Central memory CD4-positive, alpha-beta T cell (primary cell): ENCODE results near the gene ADAM21.
"Not testable (repeated sequence)": the region's sequence is repeated elsewhere in the genome, so short reads cannot be mapped to it uniquely, and the experiment has no call there.

ENCODE experiments used
- DNase-seq: peaks from one replicate; pipeline ENCODE4 v3.0.0; 2022
- total RNA-seq, 3 experiments: gene quantifications; one replicate each; lab custom pipeline; 2026; lab: John Stamatoyannopoulos, UW

ADAM21 gene
- 0.07 to 0.96 (median 0.11) reads per million in 3 experiments for total RNA-seq

DNA sequence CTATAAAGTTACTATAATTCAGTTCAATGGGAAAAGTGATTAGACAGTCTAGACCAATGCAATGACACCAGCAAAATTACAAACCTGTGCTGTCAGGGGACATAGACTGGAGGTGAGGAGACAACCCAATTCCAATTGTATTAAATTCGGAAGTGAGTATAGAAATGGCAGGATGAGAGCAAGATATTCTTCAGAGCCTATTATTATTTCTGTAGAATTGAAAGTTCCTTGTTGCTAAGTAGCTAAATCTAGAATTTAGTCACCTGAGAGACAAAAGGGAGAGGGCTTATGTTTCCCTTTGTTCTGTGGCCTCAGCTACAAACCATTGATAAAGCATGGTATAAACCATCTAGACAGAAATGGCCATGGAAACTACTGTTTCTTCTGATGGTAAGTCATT lies at the start of gene ADAM21:
ADAM21 (plus strand) TSS at position 301 of the 400 bp plus-strand sequence. CDS start 5,326 bp downstream, outside the sequence.
- DNase-seq = no peak

DNA sequence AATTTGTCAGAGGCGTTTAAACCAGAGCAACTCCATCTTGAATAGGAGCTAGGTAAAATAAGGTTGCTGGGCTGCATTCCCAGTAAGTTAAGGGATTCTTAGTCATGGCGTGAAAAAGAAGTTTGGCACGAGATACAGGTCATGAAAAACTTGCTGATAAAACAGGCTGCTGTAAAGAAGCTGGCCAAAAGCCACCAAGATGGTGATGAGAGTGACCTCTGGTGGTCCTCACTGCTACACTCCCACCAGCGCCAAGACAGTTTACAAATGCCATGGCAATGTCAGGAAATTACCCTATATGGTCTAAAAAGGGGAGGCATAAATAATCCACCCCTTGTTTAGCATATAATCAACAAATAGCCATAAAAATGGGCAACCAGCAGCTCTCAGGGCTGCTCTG lies 48.6 kb upstream of the ADAM21 start:
- DNase-seq = not testable (repeated sequence)

DNA sequence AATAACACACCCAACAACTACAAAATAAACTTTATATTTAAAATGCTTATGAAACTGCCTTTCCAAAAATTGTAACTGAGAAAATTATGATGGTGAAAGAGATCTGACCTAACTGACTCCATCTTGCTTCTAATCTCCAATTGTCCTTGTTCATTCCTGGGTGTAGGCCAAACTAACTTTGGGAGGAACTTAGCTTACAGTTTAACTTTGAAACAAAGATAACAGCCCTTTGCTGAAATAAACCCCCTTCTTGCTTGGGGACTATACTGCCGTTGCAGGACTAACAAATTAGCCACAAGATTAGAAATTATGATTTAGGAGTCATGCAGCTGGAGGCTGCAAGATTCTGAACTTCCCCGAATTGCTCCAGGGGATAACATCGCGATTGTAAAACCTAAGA lies 45.8 kb upstream of the ADAM21 start:
- DNase-seq = not testable (repeated sequence)

DNA sequence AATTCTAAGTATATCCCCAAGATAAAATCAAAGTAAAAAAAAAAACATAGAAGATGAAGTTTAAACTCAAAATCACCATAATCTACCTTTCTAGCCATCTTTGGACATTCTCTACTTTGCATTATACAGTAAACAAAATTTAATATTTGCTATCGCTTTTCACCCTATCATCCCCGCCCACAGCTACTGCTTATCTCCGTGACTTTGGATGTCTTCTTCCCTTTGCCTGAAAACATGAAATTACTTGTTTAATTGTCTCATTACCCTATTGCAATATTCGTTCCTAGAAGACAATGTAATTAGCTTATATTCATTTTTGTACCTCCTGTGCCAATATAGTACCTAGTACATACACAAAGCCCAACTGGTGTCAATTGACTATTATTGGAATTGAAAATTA lies 44.4 kb upstream of the ADAM21 start:
- DNase-seq = no peak

DNA sequence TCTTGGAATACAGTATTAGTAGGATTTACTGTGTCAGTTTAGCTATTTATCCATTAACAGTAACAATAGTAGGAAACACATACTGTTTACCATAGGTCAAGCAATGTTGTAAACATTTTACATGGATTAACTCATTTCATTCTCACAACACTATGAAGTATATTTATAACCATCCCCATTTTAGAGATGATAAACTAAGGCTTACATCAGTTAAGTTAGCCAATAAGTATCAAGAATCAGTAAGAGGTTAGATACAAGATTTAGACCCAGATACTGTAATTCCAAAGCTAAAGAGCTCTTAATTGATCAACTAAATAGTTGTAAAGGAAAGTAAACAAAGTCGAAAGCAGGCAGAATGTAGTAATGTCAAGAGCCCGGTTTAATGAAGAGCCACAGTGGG lies 36.2 kb upstream of the ADAM21 start:
- no peak for DNase-seq

DNA sequence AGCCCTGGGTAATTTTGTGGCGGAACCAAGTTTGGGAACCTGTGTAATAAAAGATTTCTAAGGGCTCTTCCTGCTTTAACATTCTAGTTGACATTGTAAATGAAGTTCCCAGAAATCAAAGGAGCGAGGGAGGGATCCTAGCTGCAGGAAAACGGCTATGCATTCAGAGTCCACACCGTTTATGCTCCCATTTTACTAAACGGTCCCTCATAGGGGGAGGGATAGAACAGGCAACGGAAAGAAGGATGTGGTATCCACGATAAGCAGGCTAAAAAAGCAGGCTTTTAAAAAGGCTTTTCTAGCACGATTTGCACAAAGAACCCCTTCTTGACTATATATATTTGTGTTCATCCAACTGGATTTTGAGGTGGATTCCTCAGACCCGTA lies 35.6 kb upstream of the ADAM21 start:
- DNase-seq = no peak

DNA sequence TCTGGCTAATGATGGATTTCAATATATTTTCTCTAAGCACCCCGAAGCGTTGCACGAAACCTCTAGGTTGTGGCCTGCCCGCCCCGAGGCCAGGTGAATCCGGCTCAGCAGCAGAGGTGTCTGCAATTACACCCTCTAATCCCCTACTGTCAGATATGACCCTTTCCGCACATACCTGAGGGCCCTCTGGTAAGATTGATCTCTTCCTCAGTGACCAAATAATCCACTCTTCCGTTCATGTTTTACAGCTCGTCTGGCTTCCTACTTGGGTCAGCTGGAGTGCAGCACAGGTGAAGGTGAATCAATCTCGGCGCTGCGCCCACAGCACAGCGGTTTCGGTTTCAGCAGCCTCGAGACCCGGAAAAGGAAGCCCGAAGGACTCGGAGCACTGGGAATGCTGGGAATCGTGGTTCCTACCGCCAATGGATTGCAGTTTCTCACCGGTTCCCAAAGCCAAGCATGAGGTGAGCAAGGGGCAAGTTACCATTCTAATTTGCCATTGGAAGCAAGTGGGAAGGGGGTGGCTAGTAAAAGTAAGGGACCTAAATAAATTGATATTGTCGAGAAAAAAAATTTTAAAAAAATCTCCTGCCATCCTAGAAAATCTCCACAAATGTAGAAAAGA lies 35.1 kb upstream of the ADAM21 start, which contains the start of gene SYNJ2BP:
SYNJ2BP (minus strand) TSS at position 366 of the 625 bp plus-strand sequence; CDS start at position 239, 127 bp downstream.
- peak; percentile 38 for DNase-seq

DNA sequence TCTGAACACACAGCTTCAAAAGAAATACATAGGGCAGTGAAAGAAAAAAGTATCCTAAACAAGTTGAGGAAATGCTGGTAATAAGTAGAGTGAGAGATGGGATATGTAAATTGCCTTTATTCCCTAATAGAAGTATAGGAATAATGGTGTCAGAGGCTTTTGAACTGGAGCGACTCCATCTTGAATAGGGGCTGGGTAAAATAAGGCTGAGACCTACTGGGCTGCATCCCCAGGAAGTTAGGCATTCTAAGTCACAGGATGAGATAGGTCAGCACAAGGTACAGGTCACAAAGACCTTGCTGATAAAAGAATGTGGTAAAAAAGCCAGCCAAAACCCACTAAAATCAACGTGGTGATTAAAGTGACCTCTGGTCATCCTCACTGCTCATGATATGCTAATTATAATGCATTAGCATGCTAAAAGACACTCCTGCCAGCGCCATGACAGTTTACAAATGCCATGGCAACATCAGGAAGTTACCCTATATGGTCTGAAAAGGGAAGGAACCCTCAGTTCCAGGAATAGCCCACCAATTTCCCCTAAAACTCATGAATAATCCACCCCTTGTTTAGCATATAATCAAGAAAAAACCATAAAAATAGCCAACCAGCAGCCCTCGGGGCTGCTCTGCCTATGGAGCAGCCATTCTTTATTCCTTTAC lies 32.6 kb upstream of the ADAM21 start:
- DNase-seq = not testable (repeated sequence)

DNA sequence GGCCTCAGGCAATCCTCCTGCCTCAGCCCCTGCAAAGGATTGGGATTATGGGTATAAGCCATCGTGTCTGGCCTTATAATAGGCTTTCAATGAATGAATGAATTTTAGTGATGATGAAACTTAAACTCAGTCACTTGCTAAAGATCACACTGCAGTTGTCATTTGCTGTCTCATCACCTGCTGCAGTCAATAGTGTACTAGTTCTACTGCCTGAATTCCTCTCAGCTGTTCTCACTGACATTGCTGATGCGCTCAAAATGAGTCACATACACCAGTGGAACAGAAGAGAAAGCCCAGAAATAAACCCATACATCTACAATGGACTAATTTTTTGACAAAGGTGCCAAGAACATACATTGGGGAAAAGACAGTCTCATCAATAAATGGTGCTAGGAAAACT lies 29.4 kb upstream of the ADAM21 start:
- DNase-seq = no peak

DNA sequence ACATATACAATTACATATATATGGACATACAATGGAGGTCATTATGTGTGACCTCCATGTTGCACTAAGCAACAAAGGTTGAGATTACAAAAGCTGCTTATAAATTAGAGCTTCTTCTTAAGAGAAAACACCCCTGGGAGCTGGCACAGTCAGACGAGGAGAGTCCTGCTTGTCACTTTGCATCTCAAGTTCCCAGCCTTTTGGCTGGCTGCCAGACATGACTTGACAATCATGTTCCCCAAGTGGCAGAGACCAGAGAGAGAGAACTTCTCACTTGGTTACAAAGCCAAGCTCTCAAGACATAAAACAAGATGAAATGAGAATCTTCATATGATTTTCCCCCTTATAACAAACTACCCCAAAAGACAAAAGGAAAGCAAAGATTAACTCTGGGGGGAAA lies 26.6 kb upstream of the ADAM21 start:
- DNase-seq = no peak

DNA sequence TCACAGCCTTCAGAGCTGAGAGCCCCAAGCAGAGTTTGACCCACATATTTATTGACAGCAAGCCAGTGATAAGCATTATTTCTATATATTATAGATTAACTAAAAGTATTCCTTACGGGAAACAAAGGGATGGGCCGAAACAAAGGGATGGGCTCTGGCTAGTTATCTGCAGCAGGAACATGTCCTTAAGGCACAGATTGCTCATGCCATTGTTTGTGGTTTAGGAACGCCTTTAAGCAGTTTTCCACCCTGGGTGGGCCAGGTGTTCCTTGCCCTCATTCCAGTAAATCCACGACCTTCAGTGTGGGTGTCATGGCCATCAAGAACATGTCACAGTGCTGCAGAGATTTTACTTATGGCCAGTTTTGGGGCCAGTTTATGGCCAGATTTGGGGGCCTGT lies 25.4 kb upstream of the ADAM21 start:
- not testable (repeated sequence) for DNase-seq

DNA sequence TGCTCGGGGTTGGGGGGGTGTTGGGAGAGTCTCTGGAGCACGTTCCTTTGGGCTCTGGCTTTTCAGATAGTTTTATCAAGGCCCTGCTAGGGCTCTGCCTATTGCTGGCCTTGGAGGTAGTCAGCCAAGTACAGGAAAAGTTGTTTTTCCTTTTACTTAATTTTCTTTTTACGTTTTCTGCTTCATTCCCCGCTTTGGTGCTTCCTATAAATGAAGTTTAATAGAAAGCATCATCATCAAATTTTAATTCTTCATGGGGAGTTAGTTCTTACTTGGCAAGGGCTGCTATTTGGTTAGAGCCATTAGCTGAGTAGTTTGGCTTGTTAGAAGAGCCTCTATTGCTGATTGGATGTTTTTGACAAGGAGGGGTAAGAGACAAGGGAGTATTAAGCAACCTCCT lies 15.1 kb upstream of the ADAM21 start:
- no peak for DNase-seq

DNA sequence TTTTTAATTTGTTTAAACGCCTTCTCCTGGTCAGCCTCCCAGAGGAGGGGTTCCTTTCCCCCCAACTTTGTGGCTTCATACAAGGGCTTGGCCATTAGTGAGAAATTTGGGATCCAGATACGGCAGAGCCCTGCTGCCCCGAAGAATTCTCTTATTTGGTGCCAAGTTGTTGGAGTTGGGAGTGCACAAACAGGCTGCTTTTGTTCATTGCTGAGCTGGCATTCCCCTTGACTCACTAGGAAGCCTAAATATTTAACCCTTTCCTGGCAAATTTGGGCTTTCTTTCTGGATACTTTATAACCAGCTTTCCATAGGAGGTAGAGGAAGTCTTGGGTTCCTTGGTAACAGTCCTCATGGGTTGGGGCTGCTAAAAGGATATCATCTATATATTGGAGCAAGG lies 10.3 kb upstream of the ADAM21 start:
- DNase-seq = no peak

DNA sequence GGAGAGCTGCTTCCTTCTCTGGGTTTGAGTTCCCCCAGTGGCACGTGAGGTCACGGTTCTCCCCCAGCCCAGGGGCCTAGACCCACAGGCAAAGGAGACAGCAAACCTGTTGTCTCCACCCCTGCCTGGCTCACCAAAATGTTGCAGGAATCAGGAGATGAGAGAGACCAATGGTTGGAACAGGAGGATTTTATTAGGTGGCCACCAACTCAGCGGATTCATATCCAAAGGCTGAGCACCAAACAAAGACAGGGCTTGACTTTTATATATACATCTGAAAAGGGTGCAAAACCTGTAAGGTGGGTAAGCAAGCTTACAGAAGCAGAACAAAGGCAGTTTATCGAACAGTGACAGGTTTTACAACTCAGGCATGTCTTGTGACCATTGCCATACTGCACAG lies 9.2 kb upstream of the ADAM21 start:
- no peak for DNase-seq

DNA sequence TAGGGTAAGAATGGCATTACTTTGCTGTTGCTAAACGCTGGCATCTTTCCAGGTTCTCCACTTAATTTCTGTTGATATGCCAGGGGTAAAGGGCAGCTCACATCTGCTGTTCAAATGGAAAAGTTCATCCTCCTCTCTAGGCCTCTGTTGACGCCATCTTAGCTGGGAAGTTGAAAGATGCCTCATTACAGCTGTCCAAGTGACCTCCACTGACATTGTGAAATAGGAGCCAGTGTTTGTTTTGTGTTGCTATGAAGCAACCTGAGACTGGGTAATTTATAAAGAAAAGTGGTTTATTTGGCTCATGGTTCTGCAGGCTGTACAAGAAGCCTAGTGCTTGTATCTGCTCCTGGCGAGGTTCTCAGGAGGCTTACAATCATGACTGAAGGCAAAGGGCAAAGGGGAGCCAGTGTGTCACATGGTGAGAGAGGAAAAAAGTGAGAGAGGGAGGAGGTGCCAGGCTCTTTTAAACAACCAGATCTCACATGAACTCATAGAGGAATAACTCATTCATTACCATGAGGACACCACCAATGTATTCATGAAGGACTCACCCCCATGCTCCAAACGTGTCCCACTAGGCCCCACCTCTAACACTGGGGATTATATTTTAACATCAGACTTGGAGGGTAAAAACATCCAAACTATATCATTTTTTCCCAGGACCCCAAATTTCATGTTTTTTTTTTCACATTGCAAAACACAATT lies 3.2 kb upstream of the ADAM21 start:
- no peak for DNase-seq

DNA sequence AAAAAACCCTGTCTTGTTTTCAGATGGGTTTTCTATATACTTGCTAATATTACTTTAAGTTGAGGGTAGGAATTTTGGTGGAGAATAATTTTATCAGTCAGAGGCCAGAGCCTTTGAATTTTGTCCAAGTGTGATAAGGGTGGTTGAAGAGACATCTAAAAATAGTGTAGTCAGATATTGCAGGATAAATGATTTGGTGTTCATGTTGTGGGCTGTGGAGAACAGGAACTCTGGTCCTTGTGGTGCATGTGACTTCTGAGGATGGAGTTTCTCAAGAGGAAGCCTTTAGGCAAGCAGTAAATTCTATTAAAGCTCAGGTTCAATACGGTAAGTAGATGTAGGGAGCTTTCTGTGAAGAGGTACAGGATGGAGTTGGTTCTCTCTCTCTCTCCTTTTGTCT lies 2.8 kb downstream of the ADAM21 start:
- DNase-seq = no peak

DNA sequence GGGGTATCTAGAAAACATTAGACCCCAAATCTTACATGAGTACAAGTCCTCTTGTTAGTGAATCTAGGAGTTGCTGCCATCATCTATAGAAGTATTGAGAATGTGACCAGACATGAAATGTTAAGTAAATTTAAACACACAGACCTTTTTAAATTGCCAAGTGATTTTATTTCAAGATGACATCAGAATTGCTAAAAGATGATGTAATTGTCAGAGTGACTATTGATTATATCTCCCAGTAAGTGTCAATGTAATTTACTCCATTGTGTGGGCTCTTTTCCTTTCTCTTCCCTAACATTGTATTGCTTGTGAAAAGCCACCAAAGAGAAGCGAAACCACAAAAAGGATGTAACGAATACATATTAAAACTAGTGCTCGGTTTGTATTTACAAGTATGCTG lies 16.8 kb downstream of the ADAM21 start:
- no peak for DNase-seq

DNA sequence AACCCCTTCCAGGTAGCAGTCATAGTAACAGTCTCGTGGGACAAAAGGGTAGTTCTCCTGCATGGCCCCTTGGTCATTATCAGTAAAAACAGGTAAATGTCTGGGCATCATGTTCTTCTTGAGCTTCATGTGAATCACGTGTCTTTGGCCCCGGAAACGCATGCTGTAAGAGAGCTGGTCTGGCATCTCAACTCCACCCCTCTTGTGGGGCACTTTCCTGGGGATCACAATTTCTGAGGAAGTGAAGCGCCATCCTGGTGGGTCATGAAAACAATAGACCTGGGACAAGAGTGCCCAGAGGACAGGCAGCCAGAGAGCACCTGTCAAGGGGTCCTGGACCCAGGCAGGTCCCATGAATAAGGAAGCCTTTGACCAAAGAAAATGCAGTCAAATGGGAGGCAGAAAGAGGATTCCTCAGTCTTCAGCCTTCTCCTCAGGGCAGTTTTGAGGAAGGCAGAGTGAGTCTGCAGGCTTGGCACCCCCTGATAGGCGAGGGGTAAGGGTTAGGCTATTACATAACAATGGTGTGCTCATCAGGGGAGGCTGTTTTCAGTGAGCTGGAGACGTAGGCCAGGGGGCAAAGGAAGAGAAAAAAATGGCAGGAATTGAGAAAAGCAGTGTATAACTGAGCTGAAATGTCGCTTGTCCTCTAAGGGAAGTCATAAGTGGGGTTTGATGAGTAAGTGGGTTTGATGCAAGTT lies 19.0 kb downstream of the ADAM21 start:
- not testable (repeated sequence) for DNase-seq

DNA sequence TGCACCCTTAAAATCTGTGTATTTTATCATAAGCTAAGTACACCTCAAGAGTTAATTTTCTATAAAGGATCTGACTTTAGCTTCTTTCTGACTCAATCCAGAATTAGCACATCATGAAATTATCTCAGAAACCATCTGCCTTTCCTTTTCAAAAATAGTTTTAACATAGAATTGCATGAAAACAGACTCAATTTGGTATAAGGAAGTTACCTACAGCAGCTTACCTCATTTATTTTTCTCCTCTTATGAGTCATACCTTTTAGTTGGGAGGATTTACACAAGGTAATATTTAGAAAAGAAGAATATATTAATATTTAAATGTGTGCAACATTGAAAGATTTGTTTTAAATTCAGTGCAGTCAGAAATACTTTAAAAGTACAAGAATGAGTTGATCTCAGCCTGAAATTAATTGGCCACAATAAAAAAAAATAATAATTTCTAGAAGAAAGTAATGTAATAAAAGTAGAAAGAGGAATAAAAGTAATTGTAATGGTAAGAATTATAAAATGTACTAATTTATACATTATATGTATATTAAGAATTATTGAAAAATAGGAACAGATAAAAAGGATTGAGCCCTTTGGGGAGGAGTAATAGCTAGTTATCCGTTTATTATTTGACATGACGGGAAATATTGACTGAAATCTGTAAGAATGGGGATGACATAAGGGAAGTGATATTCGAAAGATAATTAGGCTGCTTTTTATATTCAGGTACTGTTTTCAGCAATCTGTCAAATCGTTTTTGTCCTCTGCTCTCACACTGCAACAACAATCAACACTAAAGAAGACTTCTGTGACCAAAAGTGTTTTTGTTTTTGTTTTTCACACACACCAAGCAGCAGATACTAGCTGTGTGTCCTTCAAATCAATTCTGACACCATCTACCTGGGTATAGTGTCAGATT lies 20.5 kb downstream of the ADAM21 start:
- no peak for DNase-seq

DNA sequence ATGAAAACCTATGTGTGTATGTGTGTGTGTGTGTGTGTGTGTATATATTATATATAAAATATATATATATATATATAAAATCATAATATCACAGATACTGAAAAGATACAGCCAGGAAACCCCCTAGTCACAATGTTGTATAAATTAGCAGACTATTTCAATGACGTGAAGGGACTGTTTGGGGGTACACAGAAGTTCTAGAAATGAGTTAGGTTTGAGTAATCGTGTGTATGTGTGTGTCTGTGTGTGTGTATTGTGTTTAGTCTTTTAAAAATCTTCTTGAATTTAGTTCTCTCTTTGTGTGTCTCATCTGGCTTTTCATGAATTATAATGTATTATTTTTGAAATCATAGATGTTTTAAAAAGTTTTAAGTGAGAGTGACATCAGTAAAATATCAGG lies 21.9 kb downstream of the ADAM21 start:
- no peak for DNase-seq

DNA sequence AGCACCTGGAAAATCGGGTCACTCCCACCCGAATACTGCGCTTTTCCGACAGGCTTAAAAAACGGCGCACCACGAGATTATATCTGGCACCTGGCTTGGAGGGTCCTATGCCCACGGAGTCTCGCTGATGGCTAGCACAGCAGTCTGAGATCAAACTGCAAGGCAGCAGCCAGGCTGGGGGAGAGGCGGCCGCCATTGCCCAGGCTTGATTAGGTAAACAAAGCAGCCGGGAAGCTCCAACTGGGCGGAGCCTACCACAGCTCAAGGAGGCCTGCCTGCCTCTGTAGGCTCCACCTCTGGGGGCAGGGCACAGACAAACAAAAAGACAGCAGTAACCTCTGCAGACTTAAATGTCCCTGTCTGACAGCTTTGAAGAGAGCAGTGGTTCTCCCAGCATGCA lies 23.5 kb downstream of the ADAM21 start:
- DNase-seq = not testable (repeated sequence)
